ENCODE data around the gene IFT74. TPM values are rescaled to one million over a fixed set of nuclear protein-coding genes. Genes with fewer than 3 reads are reported as not detected.

IFT74 gene
- polyA plus RNA-seq, 1 experiment: 6.6 TPM

GRCh38 chr9:27094640-27095298 lies 138.6 kb downstream of the IFT74 start:
- no peak overlapping the region for H3K4me3 ChIP-seq (ENCODE audit: low read depth, low read length)
- TF ChIP-seq, protein P1, sequence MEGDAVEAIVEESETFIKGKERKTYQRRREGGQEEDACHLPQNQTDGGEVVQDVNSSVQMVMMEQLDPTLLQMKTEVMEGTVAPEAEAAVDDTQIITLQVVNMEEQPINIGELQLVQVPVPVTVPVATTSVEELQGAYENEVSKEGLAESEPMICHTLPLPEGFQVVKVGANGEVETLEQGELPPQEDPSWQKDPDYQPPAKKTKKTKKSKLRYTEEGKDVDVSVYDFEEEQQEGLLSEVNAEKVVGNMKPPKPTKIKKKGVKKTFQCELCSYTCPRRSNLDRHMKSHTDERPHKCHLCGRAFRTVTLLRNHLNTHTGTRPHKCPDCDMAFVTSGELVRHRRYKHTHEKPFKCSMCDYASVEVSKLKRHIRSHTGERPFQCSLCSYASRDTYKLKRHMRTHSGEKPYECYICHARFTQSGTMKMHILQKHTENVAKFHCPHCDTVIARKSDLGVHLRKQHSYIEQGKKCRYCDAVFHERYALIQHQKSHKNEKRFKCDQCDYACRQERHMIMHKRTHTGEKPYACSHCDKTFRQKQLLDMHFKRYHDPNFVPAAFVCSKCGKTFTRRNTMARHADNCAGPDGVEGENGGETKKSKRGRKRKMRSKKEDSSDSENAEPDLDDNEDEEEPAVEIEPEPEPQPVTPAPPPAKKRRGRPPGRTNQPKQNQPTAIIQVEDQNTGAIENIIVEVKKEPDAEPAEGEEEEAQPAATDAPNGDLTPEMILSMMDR (IDR thresholded peaks at IDR 0.05; ENCODE audit: insufficient read depth, low read depth, low read length): no peak
- H3K36me3 ChIP-seq (ENCODE audit: control insufficient read depth, insufficient read depth, low read length): no peaks in the 10 kb centered on the region
- DNase-seq (ENCODE audit: low read depth): peak; percentile 21
- ChIA-PET POLR2A (interaction anchor here (0.6 kb wide), 1 partner anchor 185 kb away, joined by 3 read pairs; no protein-coding TSS in a partner anchor), CTCF (interaction anchor here (0.9 to 2.7 kb wide), 2 partner anchors 9 to 14 kb away, joined by 3 to 9 read pairs; partner anchors contain the start of gene TEK)
- H3K27me3 ChIP-seq (ENCODE audit: control insufficient read depth, insufficient read depth, low read length): no peaks in the 10 kb centered on the region

DNA sequence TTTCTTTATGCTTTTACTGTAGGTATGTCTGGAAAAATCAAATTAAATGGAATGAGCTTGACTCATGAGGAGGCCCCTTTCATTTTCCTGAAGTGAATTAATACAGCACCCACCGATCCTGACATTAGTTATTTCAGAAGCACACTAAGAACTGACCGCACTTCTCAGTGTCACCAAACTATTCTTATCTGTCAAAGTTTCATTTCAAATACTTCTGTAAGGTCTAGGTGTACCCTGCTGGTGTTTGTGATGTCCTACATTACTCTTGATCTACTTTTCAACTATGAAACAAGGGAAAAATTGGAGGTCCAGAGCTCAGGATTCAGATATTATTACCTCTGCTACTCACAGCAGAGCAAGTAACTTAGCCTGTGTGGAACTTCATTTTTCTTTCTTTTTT lies 151.0 kb downstream of the IFT74 start:
- no peaks in the 10 kb centered on the region for H3K27me3 ChIP-seq (ENCODE audit: control insufficient read depth, insufficient read depth, low read length)
- ChIA-PET CTCF (no interaction called here), POLR2A (no interaction called here)
- no peak overlapping the region for H3K4me3 ChIP-seq (ENCODE audit: low read depth, low read length)
- TF ChIP-seq, protein P1 (IDR thresholded peaks at IDR 0.05; ENCODE audit: insufficient read depth, low read depth, low read length): no peak
- no peak for DNase-seq (ENCODE audit: low read depth)
- H3K36me3 ChIP-seq (ENCODE audit: control insufficient read depth, insufficient read depth, low read length): no peaks in the 10 kb centered on the region

DNA sequence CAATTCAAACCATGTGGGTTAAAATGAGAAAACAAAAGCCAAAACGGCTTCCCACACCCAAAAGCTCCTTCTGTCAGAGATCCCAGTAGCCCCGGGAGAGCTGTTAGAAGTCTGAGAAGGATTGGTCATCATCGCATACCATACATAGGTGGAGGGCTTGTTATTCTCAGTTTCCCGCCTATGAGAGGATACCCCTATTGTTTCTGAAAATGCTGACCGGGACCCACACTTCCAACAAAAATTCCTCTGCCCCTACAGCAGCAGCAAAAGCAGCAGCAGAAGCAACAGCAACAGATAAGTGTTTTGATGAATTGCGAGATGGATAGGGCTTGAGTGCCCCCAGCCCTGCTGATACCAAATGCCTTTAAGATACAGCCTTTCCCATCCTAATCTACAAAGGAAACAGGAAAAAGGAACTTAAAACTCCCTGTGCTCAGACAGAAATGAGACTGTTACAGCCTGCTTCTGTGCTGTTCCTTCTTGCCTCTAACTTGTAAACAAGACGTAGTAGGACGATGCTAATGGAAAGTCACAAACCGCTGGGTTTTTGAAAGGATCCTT lies 152.8 kb downstream of the IFT74 start, which contains the start of gene TEK:
TSS of gene TEK (plus strand) at position 245 of the 561 bp plus-strand sequence. CDS start 366 bp downstream, outside the sequence.
- no peak within 1 kb of the TSS for H3K4me3 ChIP-seq (ENCODE audit: low read depth, low read length)
- TF ChIP-seq, protein P1 (IDR thresholded peaks at IDR 0.05; ENCODE audit: insufficient read depth, low read depth, low read length): no peak
- H3K36me3 ChIP-seq (ENCODE audit: control insufficient read depth, insufficient read depth, low read length): no peaks in the 10 kb centered on the region
- H3K27me3 ChIP-seq (ENCODE audit: control insufficient read depth, insufficient read depth, low read length): no peaks in the 10 kb centered on the region
- ChIA-PET POLR2A (no interaction called here), CTCF (interaction anchor here (1.2 to 1.4 kb wide), 2 partner anchors 14 to 15 kb away, joined by 3 read pairs; no protein-coding TSS in a partner anchor)
- DNase-seq (ENCODE audit: low read depth): no peak

- Histone ChIP-seq H3K4me3 (ENCODE audit: low read depth, low read length) (no peak overlapping the region), H3K27me3 (ENCODE audit: control insufficient read depth, insufficient read depth, low read length) (no peaks in the 10 kb centered on the region), H3K36me3 (ENCODE audit: control insufficient read depth, insufficient read depth, low read length) (no peaks in the 10 kb centered on the region)
- TF ChIP-seq, protein P1 (IDR thresholded peaks at IDR 0.05; ENCODE audit: insufficient read depth, low read depth, low read length): no peak
- no peak for DNase-seq (ENCODE audit: low read depth)
- ChIA-PET POLR2A (no interaction called here), CTCF (interaction anchor here (1.2 kb wide), 1 partner anchor 14 kb away, joined by 3 read pairs; no protein-coding TSS in a partner anchor)
Observed at GRCh38 chr9:27109621-27110020, 153.4 kb downstream of the IFT74 start.

GRCh38 chr9:27110181-27110580 lies 154.0 kb downstream of the IFT74 start:
- no peak overlapping the region for H3K4me3 ChIP-seq (ENCODE audit: low read depth, low read length)

More at GRCh38 chr9:27110181-27110580, 154.0 kb downstream of the IFT74 start:
- TF ChIP-seq, protein P1 (IDR thresholded peaks at IDR 0.05; ENCODE audit: insufficient read depth, low read depth, low read length): no peak
- CTCF ChIA-PET: no interaction called here
- Histone ChIP-seq H3K36me3 (ENCODE audit: control insufficient read depth, insufficient read depth, low read length) (no peaks in the 10 kb centered on the region), H3K27me3 (ENCODE audit: control insufficient read depth, insufficient read depth, low read length) (no peaks in the 10 kb centered on the region)
- DNase-seq (ENCODE audit: low read depth): no peak
- POLR2A ChIA-PET: no interaction called here

All from BJ (cell line).